ENCODE results near the gene SPATA45. TPM values are rescaled to one million over a fixed set of nuclear protein-coding genes. Genes with fewer than 3 reads are reported as not detected.

SPATA45 gene
- 0.51 and 0.83 TPM in 2 replicates for total RNA-seq
- 0.44 TPM in 1 of 2 replicates, not detected in the other for polyA plus RNA-seq
- polyA plus RNA-seq (2012): not detected in 2 replicates
- polyA minus RNA-seq (ENCODE audit: low replicate concordance): not detected in 2 replicates

- TF ChIP-seq CTCF (conservative IDR thresholded peaks at IDR 0.05 in 1 of 2, IDR thresholded peaks at IDR 0.05 in 1 of 2; ENCODE audit: low read depth in 1 of 2, low read length in 2 of 2) (no peak), EZH2 (IDR thresholded peaks at IDR 0.05; ENCODE audit: low read length, missing control alignments) (no peak)
- H3K79me2 ChIP-seq (ENCODE audit: control insufficient read depth, insufficient read depth, low read length): no peaks in the 10 kb centered on the region
- DNase-seq (ENCODE audit: low read depth in 2 of 2): no peak
These were observed at the start of gene SPATA45 for GRCh38 chr1:212847549-212847948. Gene SPATA45 (minus strand): TSS chr1:212847649. CDS start chr1:212836149, 11,500 bp downstream.

GRCh38 chr1:212892108-212892507 lies 44.7 kb upstream of the SPATA45 start:
- Histone ChIP-seq H3K9ac (ENCODE audit: insufficient read depth, low read length) (no peak overlapping the region), H3K4me1 (ENCODE audit: control insufficient read depth, extremely low read depth, insufficient read depth, low read length) (no peaks in the 10 kb centered on the region), H3K27me3 (ENCODE audit: control insufficient read depth, insufficient read depth, low read length) (no peaks in the 10 kb centered on the region), H3K79me2 (ENCODE audit: control insufficient read depth, insufficient read depth, low read length) (no peaks in the 10 kb centered on the region), H3K9me3 (ENCODE audit: control insufficient read depth, insufficient read depth, low read depth, low read length) (no peaks in the 10 kb centered on the region), H4K20me1 (ENCODE audit: control insufficient read depth, extremely low read depth, insufficient read depth, low read length) (no peaks in the 10 kb centered on the region), H2AFZ (ENCODE audit: low read length) (no peak overlapping the region), H3K36me3 (ENCODE audit: control insufficient read depth, insufficient read depth, low read length) (no peaks in the 10 kb centered on the region), H3K4me3 (replicated peaks in 1 of 4; ENCODE audit: control extremely low read depth in 1 of 4, insufficient read depth in 1 of 4, low read depth in 3 of 4, low read length in 4 of 4) (no peak overlapping the region), H3K4me2 (ENCODE audit: extremely low read depth, insufficient read depth, low read length) (no peak overlapping the region), H3K27ac (ENCODE audit: insufficient read depth, low read length) (no peak overlapping the region)
- DNase-seq (ENCODE audit: low read depth in 2 of 2): no peak
- TF ChIP-seq CTCF (conservative IDR thresholded peaks at IDR 0.05 in 1 of 2, IDR thresholded peaks at IDR 0.05 in 1 of 2; ENCODE audit: low read depth in 1 of 2, low read length in 2 of 2) (no peak), EZH2 (IDR thresholded peaks at IDR 0.05; ENCODE audit: low read length, missing control alignments) (no peak)

More at GRCh38 chr1:212847549-212847948, at the start of gene SPATA45:
- H3K4me1 ChIP-seq (ENCODE audit: control insufficient read depth, extremely low read depth, insufficient read depth, low read length): no peaks in the 10 kb centered on the region
- no peak within 1 kb of the TSS for H2AFZ ChIP-seq (ENCODE audit: low read length)
- no peak within 1 kb of the TSS for H3K9ac ChIP-seq (ENCODE audit: insufficient read depth, low read length)
- no peaks in the 10 kb centered on the region for H3K27me3 ChIP-seq (ENCODE audit: control insufficient read depth, insufficient read depth, low read length)
- H3K9me3 ChIP-seq (ENCODE audit: control insufficient read depth, insufficient read depth, low read depth, low read length): no peaks in the 10 kb centered on the region
- H3K4me3 ChIP-seq (replicated peaks in 1 of 4; ENCODE audit: control extremely low read depth in 1 of 4, insufficient read depth in 1 of 4, low read depth in 3 of 4, low read length in 4 of 4): no peak within 1 kb of the TSS
- no peak within 1 kb of the TSS for H3K4me2 ChIP-seq (ENCODE audit: extremely low read depth, insufficient read depth, low read length)
- H3K36me3 ChIP-seq (ENCODE audit: control insufficient read depth, insufficient read depth, low read length): no peaks in the 10 kb centered on the region
- no peaks in the 10 kb centered on the region for H4K20me1 ChIP-seq (ENCODE audit: control insufficient read depth, extremely low read depth, insufficient read depth, low read length)
- no peak within 1 kb of the TSS for H3K27ac ChIP-seq (ENCODE audit: insufficient read depth, low read length)

DNA sequence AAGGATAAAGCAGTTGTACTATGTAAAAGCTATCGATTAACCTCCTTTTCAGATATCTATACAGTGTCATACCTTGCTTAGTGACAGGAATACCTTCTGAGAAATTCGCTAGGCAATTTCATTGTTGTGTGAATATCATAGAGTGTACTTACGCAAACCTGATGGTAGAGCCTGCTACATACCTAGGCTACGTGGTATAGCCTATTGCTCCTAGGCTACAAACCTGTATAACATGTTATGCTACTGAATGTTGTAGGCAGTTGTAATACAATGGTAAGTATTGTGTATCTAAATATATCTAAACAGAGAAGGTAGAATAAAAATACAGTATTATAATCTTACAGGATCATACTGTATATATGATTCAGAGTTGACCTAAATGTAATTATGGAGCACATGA lies 37.1 kb upstream of the SPATA45 start:
- H3K4me2 ChIP-seq (ENCODE audit: extremely low read depth, insufficient read depth, low read length): no peak overlapping the region
- H3K79me2 ChIP-seq (ENCODE audit: control insufficient read depth, insufficient read depth, low read length): no peaks in the 10 kb centered on the region
- H3K4me1 ChIP-seq (ENCODE audit: control insufficient read depth, extremely low read depth, insufficient read depth, low read length): no peaks in the 10 kb centered on the region
- no peak overlapping the region for H2AFZ ChIP-seq (ENCODE audit: low read length)
- no peaks in the 10 kb centered on the region for H3K27me3 ChIP-seq (ENCODE audit: control insufficient read depth, insufficient read depth, low read length)
- no peak for TF ChIP-seq CTCF (conservative IDR thresholded peaks at IDR 0.05 in 1 of 2, IDR thresholded peaks at IDR 0.05 in 1 of 2; ENCODE audit: low read depth in 1 of 2, low read length in 2 of 2)
- TF ChIP-seq EZH2 (IDR thresholded peaks at IDR 0.05; ENCODE audit: low read length, missing control alignments): no peak
- H3K27ac ChIP-seq (ENCODE audit: insufficient read depth, low read length): no peak overlapping the region
- no peak for DNase-seq (ENCODE audit: low read depth in 2 of 2)
- no peaks in the 10 kb centered on the region for H3K9me3 ChIP-seq (ENCODE audit: control insufficient read depth, insufficient read depth, low read depth, low read length)
- no peak overlapping the region for H3K9ac ChIP-seq (ENCODE audit: insufficient read depth, low read length)
- no peaks in the 10 kb centered on the region for H4K20me1 ChIP-seq (ENCODE audit: control insufficient read depth, extremely low read depth, insufficient read depth, low read length)
- H3K36me3 ChIP-seq (ENCODE audit: control insufficient read depth, insufficient read depth, low read length): no peaks in the 10 kb centered on the region
- no peak overlapping the region for H3K4me3 ChIP-seq (replicated peaks in 1 of 4; ENCODE audit: control extremely low read depth in 1 of 4, insufficient read depth in 1 of 4, low read depth in 3 of 4, low read length in 4 of 4)
